DMS79 treated with DMSO at 0.1 percent for 48 hours (cell line): Measurements from ENCODE around the gene RAD51B.
"Not testable (repeated sequence)": the region's sequence is repeated elsewhere in the genome, so short reads cannot be mapped to it uniquely, and the experiment has no call there.

Experiments
- DNase-seq: peaks from one replicate; lab custom pipeline; 2025; lab: John Stamatoyannopoulos, UW

The RAD51B gene

GRCh38 chr14:67819563-67820421 is at the start of gene RAD51B:
TSS of gene RAD51B (plus strand) at chr14:67819779.
- DNase-seq = peak; percentile 92

- DNase-seq = no peak
Measured at GRCh38 chr14:67773844-67774377, 45.7 kb upstream of the RAD51B start.

GRCh38 chr14:67776653-67777322 is 42.8 kb upstream of the RAD51B start:
- no peak for DNase-seq

- no peak for DNase-seq
Measured at GRCh38 chr14:67778792-67779191, 40.8 kb upstream of the RAD51B start.

GRCh38 chr14:67782090-67782489 is 37.5 kb upstream of the RAD51B start:
- no peak for DNase-seq

GRCh38 chr14:67784244-67784823 is 35.2 kb upstream of the RAD51B start:
- no peak for DNase-seq

- DNase-seq = no peak
Measured at GRCh38 chr14:67785270-67786109, 34.1 kb upstream of the RAD51B start.

GRCh38 chr14:67787673-67788072 is 31.9 kb upstream of the RAD51B start:
- no peak for DNase-seq

GRCh38 chr14:67798731-67799130 is 20.8 kb upstream of the RAD51B start:
- DNase-seq = no peak

GRCh38 chr14:67800743-67801142 is 18.8 kb upstream of the RAD51B start:
- no peak for DNase-seq

- DNase-seq = no peak
Measured at GRCh38 chr14:67806246-67806645, 13.3 kb upstream of the RAD51B start.

- DNase-seq = no peak
Measured at GRCh38 chr14:67814821-67815220, 4.8 kb upstream of the RAD51B start.

GRCh38 chr14:67815573-67816225 is 3.9 kb upstream of the RAD51B start:
- peak; percentile 83 for DNase-seq

GRCh38 chr14:67816326-67817002 is 3.1 kb upstream of the RAD51B start, which contains the start of gene ZFYVE26:
TSS of gene ZFYVE26 (minus strand) at chr14:67816590. CDS start at chr14:67815963, 627 bp downstream.
- DNase-seq = peak; percentile 100

- no peak for DNase-seq
Measured at GRCh38 chr14:67817750-67818438, 1.7 kb upstream of the RAD51B start.

- DNase-seq = not testable (repeated sequence)
Measured at GRCh38 chr14:67818476-67818875, 1.1 kb upstream of the RAD51B start.

GRCh38 chr14:67820428-67820971 is 921 bp downstream of the RAD51B start:
- no peak for DNase-seq

- no peak for DNase-seq
Measured at GRCh38 chr14:67821121-67821520, 1.5 kb downstream of the RAD51B start.

GRCh38 chr14:67831113-67831512 is 11.5 kb downstream of the RAD51B start:
- DNase-seq = no peak

GRCh38 chr14:67833403-67833802 is 13.8 kb downstream of the RAD51B start:
- no peak for DNase-seq
